HG03575 (cell line): ENCODE measurements around the gene ELK3.

Experiments used
- ATAC-seq: cut with Tn5 transposase; IDR thresholded peaks from one replicate; pipeline ENCODE4 v1.9.1; 2021; ENCODE audit not compliant: unreplicated experiment, insufficient number of reproducible peaks, low FRiP score; ENCODE audit errors: extremely low read depth

The ELK3 gene

DNA sequence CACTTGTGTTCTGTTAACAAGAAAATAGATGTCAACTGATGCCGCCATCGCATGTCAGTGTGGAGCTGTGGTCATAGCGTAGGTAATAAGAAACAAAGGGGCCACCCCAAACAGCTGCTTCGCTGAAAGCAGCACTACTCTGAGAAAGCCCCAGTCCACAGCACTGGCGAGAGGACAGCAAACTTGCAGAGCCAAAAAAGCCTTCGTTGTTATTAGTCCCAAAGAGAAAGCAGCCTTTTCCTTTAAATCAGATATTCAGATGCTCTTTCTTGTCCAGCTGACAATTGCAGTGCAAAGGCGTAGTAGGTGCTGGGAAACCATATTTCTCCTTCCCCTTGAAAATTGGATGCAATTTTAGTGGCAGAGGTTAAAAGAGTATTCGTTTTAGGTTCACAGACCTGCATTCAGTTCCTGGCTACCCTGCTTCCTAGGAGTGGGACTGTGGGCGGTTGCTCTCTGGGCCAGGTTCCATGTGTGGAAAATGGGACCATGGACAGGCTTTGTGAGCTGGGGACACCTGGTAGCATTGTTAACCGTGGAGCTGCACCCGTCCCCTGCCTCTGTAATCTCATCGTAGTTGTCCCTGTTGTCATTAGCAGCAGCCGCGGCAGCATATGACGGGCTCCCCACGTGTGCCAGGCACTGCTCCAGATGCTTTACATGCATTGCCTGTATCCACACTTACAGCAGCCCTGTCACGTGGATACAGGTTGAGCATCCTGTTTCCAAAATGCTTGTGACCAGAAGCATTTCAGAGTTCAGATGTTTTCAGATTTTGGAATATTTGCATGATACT, 54.2 kb downstream of the ELK3 start:
- no peak for ATAC-seq

DNA sequence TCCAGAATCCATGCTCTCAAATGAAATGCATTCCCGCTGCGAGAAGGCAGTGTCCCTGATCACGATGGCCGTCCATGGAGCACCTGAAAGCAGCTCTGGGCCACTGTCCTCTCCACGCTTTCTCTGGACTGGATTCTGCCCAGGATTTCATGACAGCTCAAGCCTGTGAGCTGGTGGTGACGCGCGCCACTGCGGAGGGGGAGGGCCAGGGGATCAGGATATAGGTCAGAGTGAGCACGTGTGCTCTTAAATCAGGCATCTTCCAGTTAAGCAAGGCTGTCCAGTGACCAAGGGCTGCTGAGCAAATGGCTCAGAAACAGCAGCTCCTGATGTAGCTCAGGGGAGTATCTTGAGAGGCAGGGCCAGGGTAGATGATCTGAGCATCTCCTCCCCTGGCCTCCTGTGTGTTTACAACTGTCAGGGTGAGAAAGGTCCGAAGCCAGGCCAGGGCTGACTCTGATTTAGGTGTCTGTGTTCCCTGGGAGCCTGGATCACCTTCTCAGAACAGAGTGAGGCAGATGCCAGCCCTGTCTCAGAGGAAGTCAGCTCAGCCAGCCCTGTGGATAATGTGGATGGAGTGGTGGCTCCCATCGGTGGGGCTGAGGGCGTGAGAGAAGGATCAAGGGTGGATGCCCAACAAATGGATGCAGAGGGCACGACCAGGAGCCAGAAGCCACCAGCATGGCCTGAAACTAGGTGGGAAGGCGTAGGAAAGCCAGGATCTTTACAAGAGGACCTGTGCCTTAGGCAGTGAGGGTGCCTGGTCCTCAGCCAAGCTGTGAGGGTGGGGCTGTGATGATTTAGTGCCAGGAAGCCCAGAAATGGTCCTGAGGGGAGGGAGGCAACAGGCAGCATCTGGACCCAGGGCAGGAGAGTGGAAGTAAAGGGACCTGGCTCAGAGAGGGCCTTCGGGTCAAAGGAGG, 55.3 kb downstream of the ELK3 start:
- ATAC-seq, result no peak

DNA sequence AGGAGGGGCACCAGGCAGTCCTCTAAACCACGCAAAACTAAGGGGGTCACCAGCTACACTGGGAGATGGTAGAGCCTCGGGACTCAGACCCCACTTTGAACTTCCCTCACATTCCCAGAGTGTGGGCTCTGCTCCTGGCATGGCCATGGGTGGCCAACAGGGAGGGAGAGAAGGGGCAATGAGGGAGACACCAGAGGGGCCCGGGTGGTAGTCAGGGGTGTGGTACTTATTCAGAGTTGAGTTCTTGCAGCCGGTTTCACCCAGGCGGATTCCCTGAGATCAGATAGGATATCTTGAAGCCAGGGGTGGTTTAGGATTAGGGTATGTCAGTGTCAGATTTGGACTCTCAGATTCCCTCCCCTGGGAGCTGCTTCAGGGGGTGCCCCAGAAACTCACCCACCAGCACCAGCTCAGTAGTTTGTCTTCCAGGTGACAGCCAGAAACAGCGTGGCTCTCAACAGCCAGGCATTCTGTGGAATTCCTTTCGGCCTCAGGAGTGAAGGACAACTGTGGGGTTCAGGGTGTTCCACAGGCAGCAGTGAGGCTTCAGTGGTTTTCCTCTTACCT, 56.0 kb downstream of the ELK3 start:
- ATAC-seq, result no peak

DNA sequence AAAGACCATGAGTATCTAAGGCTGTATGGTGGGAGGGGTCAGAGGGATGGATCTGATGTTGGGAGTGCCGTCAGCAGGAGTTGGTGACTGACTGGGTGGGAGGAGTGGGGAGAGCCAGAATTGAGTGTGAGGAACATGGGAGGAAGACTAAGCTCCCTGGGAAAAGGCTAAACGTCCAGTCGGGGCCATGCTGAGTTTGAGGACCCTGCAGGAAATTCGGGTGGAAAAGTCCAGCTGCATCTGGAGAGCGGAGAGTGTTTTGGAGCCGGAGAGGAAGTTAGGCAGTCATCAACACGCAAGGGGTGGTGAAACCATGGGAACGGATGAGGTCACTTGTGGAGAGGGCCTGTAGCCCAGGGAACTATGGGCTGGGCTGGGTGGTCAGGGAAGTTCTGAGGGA, 60.9 kb downstream of the ELK3 start:
- ATAC-seq, result no peak

DNA sequence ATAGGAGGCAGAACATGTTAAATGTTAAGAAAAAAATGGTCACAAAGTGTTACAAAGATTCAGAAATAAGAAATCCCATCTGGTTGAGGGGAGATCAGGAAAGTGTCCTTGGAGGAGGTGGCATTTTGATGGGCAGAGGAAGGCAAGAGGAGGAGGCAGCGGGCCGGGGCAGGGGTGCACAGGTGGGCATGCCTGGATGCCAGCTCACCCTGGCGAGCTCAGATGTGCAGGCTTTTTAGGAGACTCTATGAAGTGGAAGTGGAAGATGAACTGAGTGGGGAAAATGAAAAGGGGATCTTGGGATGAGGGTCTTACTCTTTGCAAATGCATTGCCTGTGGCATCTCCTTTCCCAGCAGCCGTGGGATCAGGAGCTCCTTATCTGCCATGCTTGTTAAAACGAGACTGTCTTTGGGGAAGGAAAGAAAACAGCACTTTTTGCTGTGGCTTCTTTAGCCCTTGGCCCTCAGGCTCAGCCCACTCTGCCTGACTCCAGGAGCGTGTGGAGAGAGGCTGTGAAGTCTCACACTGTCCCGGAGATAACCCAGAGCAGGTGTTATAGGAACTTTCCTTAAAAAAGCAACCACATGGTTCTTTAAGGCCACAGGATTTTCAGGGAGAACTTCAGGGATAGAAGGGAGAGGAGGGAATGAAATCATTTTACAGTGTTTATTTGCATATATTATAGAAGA, 62.6 kb downstream of the ELK3 start:
- no peak for ATAC-seq

DNA sequence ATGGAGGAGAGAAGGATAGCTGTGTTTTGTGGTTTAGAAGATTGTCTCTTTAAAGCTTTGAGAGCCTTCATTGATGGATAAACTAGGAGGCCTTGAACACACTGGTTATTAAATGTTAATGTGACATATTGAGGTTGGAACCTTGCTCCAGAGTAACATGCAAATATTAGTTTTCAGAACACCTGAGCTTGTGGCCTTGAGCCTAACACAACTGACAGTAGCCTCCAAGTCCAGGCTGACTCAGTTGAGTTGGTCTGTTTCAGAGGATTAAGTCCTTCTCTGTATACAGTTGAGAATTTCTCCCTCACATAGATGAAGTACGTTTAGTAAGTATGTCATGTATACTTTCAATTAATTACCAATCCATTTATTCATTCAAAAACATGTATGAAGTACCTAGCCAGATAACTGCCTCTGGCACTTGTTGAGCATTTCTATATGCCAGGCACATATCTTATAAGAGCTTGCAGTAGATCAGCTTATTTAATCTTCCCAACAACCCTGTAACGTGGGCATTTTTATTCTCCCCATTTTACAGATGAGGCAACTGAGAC, 63.5 kb downstream of the ELK3 start:
- no peak for ATAC-seq

DNA sequence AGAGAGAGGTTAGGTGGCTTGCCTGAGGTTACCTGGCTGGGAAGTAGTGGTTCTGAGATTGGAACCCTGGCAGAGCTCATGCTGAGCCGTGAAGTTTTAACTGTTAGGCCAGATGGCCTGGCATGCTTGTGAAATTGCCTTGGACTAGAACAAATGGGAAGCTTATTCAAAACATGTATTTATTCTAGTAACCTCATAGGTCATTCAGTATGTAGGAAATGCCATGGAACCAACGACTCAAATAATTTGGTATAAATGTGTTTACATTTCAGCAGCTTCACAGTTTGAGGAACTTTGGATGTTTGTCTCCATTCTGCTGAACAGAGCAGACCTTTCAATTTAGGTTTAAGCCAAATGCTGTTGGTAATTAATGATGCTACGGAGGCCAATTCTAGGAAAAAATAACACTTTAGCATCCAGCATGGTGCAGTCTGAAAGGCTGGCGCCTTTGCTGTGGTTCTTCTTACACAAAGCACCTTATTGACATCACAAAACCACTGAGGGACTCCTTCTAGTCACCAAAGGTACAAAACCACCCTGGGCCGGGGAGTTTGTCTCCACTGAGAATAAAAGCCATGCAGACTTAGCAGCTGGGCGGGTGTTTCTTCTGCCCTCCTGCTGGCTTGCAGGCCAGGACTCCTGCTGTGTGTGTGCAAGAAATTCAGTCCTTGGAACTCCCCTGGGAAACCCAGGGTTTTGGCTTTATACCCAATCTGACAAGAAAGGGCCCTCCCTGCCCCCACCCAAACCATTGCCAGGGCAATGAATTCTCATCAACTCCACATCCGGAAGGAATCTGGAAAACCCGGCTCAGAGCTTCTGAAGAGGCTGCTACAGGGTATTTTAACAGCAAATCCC, 64.2 kb downstream of the ELK3 start:
- no peak for ATAC-seq

DNA sequence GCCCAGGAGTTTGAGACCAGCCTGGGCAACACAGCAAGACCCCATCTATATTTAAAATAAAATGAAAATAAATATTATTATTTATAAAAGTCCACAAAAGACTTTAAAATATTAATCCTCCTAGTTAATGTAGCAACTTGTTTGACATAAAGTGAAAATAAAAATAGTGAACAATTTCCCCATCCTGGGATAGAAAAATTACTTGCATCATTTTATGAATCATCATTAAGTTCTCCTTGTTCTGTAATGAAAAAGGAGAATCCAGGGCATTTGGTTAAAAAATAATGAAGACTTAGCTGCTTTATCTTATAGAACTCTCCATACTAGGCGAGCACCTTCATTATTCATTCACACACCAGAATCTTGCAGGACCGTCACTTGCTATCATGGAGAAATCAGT, 66.1 kb downstream of the ELK3 start:
- ATAC-seq, result no peak

DNA sequence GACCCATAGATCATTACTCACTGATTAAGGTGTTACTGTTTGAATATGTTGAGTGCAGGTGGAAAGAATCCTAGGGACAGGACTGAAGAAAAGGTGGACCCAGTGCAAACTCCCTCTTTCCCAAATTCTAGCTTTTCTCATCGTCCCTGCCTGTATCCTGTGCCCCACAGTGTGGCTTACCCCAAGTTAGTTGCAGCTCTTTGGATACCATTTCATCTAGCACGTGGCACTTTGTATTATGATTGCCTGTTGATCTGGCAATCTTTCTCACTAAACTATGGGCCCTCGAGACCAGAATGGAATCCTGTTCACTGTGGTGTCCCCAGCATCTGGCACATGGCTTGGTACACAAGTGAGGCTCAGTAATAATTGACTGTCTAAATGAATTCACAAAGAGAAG, 66.5 kb downstream of the ELK3 start:
- no peak for ATAC-seq

DNA sequence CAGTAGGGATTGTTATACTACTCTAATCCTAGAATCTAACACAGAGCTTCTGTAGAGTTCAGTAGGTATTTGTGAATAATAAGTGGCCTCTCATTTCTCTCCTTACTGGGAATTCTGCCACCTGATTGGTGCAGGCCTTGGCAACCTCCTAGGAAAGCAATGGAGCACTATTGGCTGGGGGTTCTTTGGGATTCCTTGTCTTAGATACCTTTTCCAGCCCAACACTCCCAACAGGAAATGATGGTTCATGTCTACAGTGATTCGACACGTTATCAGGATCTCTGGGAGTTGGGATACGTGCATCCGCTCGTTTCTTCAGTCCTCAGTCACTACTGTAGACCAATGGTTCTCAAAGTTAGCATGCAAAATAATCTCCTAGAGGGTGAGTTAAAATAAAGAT, 67.4 kb downstream of the ELK3 start:
- ATAC-seq, result no peak

DNA sequence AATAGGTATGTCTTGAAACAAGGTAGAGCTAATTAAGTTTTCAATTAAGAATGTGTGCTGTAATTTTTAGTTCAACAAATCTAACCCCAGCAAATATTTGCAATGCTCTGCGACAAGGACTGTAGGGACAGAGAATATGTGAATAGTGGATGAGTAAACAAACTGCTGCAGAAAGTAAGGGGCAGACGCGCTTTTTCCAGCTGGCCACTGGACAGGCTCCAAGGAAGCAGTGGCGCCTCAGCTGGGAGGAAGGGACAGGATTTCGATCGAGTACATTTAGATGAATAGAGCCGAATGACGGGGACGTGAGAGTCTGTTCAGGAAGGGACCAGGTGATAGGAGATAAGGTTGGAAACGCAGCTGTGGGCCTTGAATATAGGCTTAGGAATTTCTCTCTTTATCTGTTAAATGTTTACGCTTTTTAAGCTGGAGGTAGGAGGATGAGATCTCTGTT, 69.3 kb downstream of the ELK3 start:
- no peak for ATAC-seq

DNA sequence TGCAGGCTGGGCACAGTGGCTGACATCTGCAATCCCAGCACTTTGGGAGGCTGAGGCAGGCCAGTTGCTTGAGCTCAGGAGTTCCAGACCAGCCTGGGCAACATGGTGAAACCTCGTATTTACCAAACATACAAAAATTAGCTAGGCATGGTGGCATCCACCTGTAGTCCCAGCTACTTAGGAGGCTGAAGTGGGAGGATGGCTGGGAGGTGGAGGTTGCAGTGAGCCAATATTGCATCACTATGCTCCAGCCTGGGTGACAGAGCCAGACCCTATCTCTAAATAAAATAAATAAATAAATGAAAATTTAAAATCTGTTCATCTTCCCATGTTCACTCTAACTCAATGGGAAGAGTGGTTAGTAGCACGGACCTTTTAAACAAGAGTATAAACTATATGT, 71.2 kb downstream of the ELK3 start:
- no peak for ATAC-seq

DNA sequence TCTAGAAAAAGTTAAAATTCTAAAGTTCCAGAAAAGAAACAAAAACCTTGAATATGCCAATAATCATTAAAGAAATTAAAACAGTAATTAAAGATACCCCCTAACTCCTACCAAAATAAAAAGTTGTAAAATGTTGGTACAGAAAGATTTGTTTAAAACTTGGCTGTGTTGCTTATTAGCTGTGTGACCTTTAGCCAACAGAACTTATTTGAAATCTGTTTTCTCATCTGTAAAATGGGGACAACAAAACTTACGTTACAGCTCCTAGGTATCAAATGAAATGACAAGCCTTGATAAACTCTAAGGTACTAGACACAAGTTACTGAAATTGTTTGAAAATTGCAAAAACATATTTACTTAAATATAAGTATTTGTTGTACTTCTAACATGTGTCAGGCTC, 71.7 kb downstream of the ELK3 start:
- no peak for ATAC-seq

DNA sequence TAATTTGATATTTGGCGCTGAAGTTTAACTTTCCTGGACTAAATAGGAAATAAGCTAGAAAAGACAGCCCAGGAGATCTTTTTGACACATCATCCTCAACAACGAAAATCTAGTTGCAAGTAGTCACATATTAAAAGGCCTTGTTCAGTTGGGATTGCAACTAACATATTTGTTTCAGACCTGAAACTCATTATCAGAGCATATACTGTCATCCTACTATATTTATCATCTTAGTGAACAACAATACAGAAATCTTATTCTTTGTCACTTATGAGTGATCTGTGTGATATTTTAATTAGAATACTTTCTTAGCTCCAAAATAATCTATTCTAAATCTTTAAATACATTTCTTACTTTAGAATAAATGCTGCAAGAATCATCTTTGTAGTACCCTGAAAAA, 72.1 kb downstream of the ELK3 start:
- no peak for ATAC-seq

DNA sequence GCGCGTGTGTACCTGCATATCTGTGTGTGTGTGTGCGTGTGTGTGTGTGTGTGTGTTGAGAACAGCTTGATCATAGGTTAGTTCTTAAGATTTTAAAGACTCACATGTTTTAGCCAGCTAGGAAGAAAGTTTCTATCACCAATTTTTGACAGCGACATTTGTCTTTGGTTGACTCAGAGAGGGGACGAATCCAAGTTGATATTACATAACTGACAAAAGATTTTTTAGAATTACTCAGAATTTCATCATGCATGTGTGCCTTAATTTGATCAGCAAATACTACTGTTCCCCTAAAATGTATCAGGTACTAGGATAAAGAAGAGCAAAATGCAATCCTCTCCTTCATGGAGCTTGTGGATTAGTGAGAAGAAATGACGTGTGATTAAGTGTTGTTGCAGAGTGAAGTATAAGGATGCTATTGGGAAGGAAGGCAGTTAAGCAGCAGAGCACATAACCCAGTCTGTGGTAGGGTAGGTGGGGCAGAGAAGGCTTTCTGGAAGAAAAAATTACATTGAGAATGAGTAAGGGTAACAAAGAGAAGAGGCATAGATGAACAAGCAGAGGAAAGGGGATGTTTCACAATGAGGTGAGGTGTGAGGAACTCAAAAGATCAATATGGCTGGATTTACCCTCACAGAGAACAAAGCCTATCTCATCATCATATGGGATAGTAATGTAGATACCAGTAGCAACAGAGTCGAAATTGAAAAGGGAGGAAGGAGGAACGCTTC, 77.5 kb downstream of the ELK3 start:
- no peak for ATAC-seq

DNA sequence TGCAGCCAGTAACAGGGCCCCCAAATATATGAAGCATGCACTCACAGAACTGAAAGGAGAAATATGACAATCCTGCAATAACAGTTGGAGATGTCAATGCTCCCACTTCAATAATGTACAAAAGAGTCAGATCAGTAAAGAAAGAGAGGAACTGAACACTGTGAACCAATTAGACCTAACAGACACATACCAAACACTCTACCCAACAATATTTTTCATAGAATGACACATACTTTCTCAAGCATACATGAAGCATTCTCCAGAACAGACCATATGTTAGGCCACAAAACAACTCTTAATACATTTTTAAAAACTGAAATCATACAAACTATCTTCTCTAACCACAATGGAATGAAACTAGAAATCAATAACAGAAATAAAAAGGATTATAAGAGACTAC, 80.2 kb downstream of the ELK3 start:
- ATAC-seq, result no peak

DNA sequence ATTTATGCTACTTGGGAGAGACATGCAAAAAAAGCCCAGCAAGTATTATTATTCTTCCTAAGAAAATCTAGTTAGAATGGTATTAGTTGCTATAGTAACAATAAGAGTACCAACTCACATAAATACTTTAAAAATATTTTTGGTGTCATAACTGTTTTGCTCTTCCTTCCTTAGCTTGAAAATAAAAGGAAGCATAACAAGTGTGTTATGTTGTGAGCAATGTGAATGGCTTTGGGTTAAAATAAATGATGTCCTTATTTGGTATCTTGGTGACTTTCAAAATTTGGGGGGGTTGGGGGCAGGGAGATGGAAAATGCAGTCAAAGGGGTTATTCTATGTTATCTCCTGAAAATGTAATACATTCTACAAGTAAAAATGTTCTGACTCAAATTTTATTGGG, 91.0 kb downstream of the ELK3 start:
- no peak for ATAC-seq

DNA sequence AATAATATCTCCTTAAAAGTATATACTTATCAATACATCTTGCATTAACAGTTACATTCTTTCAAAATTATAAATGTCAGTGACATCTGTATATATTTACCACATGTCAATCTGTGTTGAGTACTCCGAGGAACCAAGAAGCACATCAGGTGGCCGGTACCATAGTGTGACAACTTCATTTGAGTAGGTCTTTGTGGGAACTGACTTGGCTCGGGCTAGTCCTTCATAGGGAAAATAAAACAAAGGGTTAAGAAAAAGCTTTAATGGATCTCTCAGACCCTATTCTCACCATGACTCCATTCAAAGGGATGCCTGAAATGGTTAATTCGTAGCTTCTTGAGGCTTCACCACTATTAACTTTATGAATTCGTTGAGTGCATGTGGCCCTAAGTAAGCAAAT, 94.9 kb downstream of the ELK3 start:
- ATAC-seq, result no peak
